ENCODE results near the gene TRIM41.
"Not testable (repeated sequence)": the region's sequence is repeated elsewhere in the genome, so short reads cannot be mapped to it uniquely, and the experiment has no call there.

TRIM41 gene

GRCh38 chr5:181281077-181281983 is 58.2 kb downstream of the TRIM41 start:
- in situ Hi-C loops (cut with MboI; ENCODE audit: low sequenced_read_pairs), result no loop called here

GRCh38 chr5:181281984-181282316 is 58.9 kb downstream of the TRIM41 start:
- in situ Hi-C loops (cut with MboI; ENCODE audit: low sequenced_read_pairs), result no loop called here

GRCh38 chr5:181282415-181282814 is 59.3 kb downstream of the TRIM41 start:
- in situ Hi-C loops (cut with MboI; ENCODE audit: low sequenced_read_pairs), result not testable (repeated sequence)

GRCh38 chr5:181282874-181283273 is 59.8 kb downstream of the TRIM41 start:
- in situ Hi-C loops (cut with MboI; ENCODE audit: low sequenced_read_pairs), result no loop called here

- in situ Hi-C loops (cut with MboI; ENCODE audit: low sequenced_read_pairs), result no loop called here
Measured at GRCh38 chr5:181283347-181283746, 60.3 kb downstream of the TRIM41 start.

- in situ Hi-C loops (cut with MboI; ENCODE audit: low sequenced_read_pairs), result not testable (repeated sequence)
Measured at GRCh38 chr5:181283841-181284755, 61.0 kb downstream of the TRIM41 start.
